Colon (tissue), 2 donors: ENCODE data around the gene LMBRD1.

ENCODE experiments used
- FAIRE-seq: peaks from 2 replicates; lab custom pipeline; 2012; peaks lifted over from hg19 to GRCh38; lab: Jason Lieb, UNC
- donor health status: control.
- donor health status: control.

The LMBRD1 gene

GRCh38 chr6:69631552-69632346 lies 165.1 kb downstream of the LMBRD1 start:
- no peak for FAIRE-seq

GRCh38 chr6:69630767-69631166 lies 166.0 kb downstream of the LMBRD1 start:
- FAIRE-seq = no peak

GRCh38 chr6:69627625-69628024 lies 169.2 kb downstream of the LMBRD1 start:
- no peak for FAIRE-seq

GRCh38 chr6:69624944-69625343 lies 171.9 kb downstream of the LMBRD1 start:
- no peak for FAIRE-seq
